HG02938 (cell line): Measurements from ENCODE around the gene S100A12.

Experiments used
- ATAC-seq: cut with Tn5 transposase; IDR thresholded peaks from one replicate; pipeline ENCODE4 v1.9.1; 2021; ENCODE audit warnings: mild to moderate bottlenecking, moderate library complexity; ENCODE audit not compliant: unreplicated experiment

S100A12 gene

GRCh38 chr1:153397051-153397923 is 21.9 kb upstream of the S100A12 start:
- no peak for ATAC-seq

GRCh38 chr1:153396461-153396860 is 21.0 kb upstream of the S100A12 start:
- no peak for ATAC-seq

GRCh38 chr1:153395776-153396175 is 20.4 kb upstream of the S100A12 start:
- ATAC-seq = no peak

- ATAC-seq = no peak
These were observed 19.8 kb upstream of the S100A12 start for GRCh38 chr1:153395136-153395685.

- no peak for ATAC-seq
These were observed 19.0 kb upstream of the S100A12 start for GRCh38 chr1:153394391-153394790.

- no peak for ATAC-seq
These were observed 18.5 kb upstream of the S100A12 start for GRCh38 chr1:153393926-153394325.

- no peak for ATAC-seq
These were observed 17.4 kb upstream of the S100A12 start for GRCh38 chr1:153392822-153393221.

- no peak for ATAC-seq
These were observed 16.8 kb upstream of the S100A12 start for GRCh38 chr1:153392258-153392657.

GRCh38 chr1:153390938-153391710 is 15.7 kb upstream of the S100A12 start, which contains the start of gene S100A8:
S100A8 (minus strand) TSS chr1:153391073; CDS start chr1:153390535, 538 bp downstream.
- ATAC-seq = no peak

- ATAC-seq = no peak
These were observed 14.8 kb upstream of the S100A12 start for GRCh38 chr1:153389973-153390879.

- no peak for ATAC-seq
These were observed 14.0 kb upstream of the S100A12 start for GRCh38 chr1:153389401-153389800.

GRCh38 chr1:153387785-153388184 is 12.4 kb upstream of the S100A12 start:
- no peak for ATAC-seq

- ATAC-seq = no peak
These were observed 11.6 kb upstream of the S100A12 start for GRCh38 chr1:153387001-153387400.

- ATAC-seq = no peak
These were observed 11.1 kb upstream of the S100A12 start for GRCh38 chr1:153386500-153386901.

GRCh38 chr1:153384958-153385580 is 9.6 kb upstream of the S100A12 start:
- ATAC-seq = no peak

GRCh38 chr1:153380711-153381110 is 5.3 kb upstream of the S100A12 start:
- ATAC-seq = no peak

- no peak for ATAC-seq
These were observed 4.2 kb upstream of the S100A12 start for GRCh38 chr1:153379591-153379990.

GRCh38 chr1:153374071-153374470 is 1.4 kb downstream of the S100A12 start:
- no peak for ATAC-seq

GRCh38 chr1:153372571-153372970 is 2.9 kb downstream of the S100A12 start:
- ATAC-seq = no peak

GRCh38 chr1:153371231-153371630 is 4.2 kb downstream of the S100A12 start:
- no peak for ATAC-seq
